NB4 (cell line): ENCODE measurements around the gene CALCA.

Source experiments
- CTCF ChIP-seq: IDR thresholded peaks from one replicate; pipeline ENCODE4 v1.5.1; 2012; ENCODE audit warnings: low read depth, low read length
- MAX ChIP-seq: IDR thresholded peaks from 2 replicates; pipeline ENCODE4 v1.6.1; 2011; ENCODE audit warnings: low read depth, low read length
- POLR2A ChIP-seq: IDR thresholded peaks from 2 replicates; pipeline ENCODE4 v1.6.1; 2011; ENCODE audit warnings: mild to moderate bottlenecking; ENCODE audit not compliant: insufficient read length; ENCODE audit errors: extremely low read depth

GRCh38 chr11:14980854-14981253 lies 8.7 kb upstream of the CALCA start:
- TF ChIP-seq CTCF, result no peak
- no peak for TF ChIP-seq POLR2A
- TF ChIP-seq MAX, result no peak
